ENCODE data around the gene CRCP.
"Not testable (repeated sequence)": the region's sequence is repeated elsewhere in the genome, so short reads cannot be mapped to it uniquely, and the experiment has no call there.

Gene CRCP

GRCh38 chr7:66099551-66100407 lies 14.9 kb upstream of the CRCP start:
- Mint-ChIP-seq H3K36me3 (no peaks in the 10 kb centered on the region), H3K27ac (peak overlapping the region; percentile 80), H3K9me3 (no peaks in the 10 kb centered on the region), H3K27me3 (no peaks in the 10 kb centered on the region), H3K4me3 (peak overlapping the region; percentile 85), H3K4me1 (peaks cover 11% of the 10 kb centered on the region)

- H3K4me1 Mint-ChIP-seq: peaks cover 15% of the 10 kb centered on the region
- H3K4me3 Mint-ChIP-seq: peak overlapping the region; percentile 85
- peak overlapping the region; percentile 80 for H3K27ac Mint-ChIP-seq
- no peaks in the 10 kb centered on the region for H3K9me3 Mint-ChIP-seq
- H3K36me3 Mint-ChIP-seq: no peaks in the 10 kb centered on the region
- no peaks in the 10 kb centered on the region for H3K27me3 Mint-ChIP-seq
These were observed 14.1 kb upstream of the CRCP start for GRCh38 chr7:66100408-66101050.

- not testable (repeated sequence) for H3K9me3 Mint-ChIP-seq, H3K27me3 Mint-ChIP-seq, H3K36me3 Mint-ChIP-seq, H3K4me3 Mint-ChIP-seq, H3K27ac Mint-ChIP-seq
- peaks cover 15% of the 10 kb centered on the region for H3K4me1 Mint-ChIP-seq
These were observed 12.5 kb upstream of the CRCP start for GRCh38 chr7:66102168-66102567.

GRCh38 chr7:66103994-66104393 lies 10.7 kb upstream of the CRCP start:
- H3K27ac Mint-ChIP-seq, H3K36me3 Mint-ChIP-seq, H3K27me3 Mint-ChIP-seq, H3K4me3 Mint-ChIP-seq, H3K9me3 Mint-ChIP-seq: not testable (repeated sequence)
- peaks cover 15% of the 10 kb centered on the region for H3K4me1 Mint-ChIP-seq

- Mint-ChIP-seq H3K36me3 (no peaks in the 10 kb centered on the region), H3K4me1 (peaks cover 5% of the 10 kb centered on the region), H3K27me3 (no peaks in the 10 kb centered on the region), H3K4me3 (no peak overlapping the region), H3K27ac (no peak overlapping the region), H3K9me3 (no peaks in the 10 kb centered on the region)
These were observed 9.3 kb upstream of the CRCP start for GRCh38 chr7:66105263-66105748.

DNA sequence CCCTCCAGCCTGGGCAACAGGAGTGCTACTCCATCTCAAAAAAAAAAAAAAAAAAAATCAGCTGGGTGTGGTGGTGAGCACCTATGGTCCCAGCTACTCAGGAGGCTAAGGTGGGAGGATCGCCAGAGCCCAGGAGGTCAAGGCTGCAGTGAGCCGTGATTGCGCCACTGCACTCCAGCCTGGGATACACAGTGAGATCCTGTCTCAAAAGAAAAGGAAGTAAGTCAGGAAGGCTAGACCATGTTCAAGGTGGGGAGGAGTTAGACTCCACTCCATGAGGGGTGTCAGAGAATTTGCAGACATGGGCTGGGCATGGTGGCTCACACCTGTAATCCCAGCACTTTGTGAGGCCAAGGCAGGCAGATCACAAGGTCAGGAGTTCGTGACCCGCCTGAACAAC lies 6.2 kb upstream of the CRCP start:
- H3K27me3 Mint-ChIP-seq, H3K4me1 Mint-ChIP-seq, H3K4me3 Mint-ChIP-seq, H3K9me3 Mint-ChIP-seq, H3K36me3 Mint-ChIP-seq, H3K27ac Mint-ChIP-seq: not testable (repeated sequence)

DNA sequence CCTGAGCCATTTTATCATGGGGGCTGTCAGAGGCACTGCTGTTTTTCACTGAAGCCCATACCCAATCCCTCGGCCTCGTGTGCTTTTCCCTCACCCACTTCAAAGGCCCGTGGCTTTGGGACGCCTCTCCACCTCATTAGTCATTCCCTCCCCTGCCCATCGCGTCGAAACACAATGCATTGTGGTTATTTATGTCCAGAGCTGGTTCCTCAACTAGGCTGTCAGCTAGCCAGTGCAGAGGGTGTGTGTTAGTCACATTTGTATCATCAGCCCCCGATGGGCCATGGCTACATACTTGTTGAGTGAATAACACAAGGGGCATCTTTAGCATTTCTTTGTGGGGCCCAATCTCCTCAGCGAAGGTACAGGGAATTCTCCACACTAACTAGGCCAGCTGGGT lies 3.8 kb upstream of the CRCP start:
- H3K36me3 Mint-ChIP-seq: peaks cover 3% of the 10 kb centered on the region
- no peaks in the 10 kb centered on the region for H3K27me3 Mint-ChIP-seq
- no peak overlapping the region for H3K27ac Mint-ChIP-seq
- no peaks in the 10 kb centered on the region for H3K9me3 Mint-ChIP-seq
- H3K4me1 Mint-ChIP-seq: peaks cover 4% of the 10 kb centered on the region
- no peak overlapping the region for H3K4me3 Mint-ChIP-seq

DNA sequence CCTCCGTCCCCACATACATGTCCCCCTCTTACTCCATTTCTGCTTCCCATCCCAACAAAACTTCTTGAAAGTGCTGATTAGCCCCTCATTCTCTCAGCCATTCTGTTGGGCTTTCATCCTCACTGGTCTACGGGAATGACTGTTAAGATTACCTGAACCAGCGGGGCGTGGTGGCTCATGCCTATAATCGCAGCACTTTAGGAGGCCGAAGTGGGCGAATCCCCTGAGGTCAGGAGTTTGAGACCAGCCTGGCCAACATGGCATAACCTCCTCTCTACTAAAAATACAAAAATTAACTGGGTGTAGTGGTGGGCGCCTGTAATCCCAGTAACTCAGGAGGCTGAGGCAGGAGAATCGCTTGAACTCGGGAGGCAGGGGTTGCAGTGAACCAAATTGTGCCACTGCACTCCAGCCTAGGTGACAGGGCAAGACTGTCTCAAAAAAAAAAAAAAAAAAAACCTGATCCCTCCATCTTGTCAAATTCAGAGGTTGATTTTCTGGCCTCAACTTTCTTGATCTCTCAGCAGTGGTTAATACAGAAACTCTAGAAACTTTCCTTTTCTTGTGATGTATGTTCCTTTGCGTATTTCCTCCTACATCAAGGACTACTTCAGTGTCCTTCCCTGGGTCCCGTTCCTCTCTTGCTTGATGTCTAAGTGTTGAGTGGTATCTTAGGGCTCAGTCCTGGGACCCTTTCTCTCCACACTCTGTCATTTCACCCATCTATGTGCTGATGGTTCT lies 2.2 kb downstream of the CRCP start:
- H3K27ac Mint-ChIP-seq: peak overlapping the region; percentile 80
- peak overlapping the region; percentile 92 for H3K4me3 Mint-ChIP-seq
- not testable (repeated sequence) for H3K36me3 Mint-ChIP-seq, H3K9me3 Mint-ChIP-seq, H3K27me3 Mint-ChIP-seq
- peaks cover 42% of the 10 kb centered on the region for H3K4me1 Mint-ChIP-seq

- H3K4me3 Mint-ChIP-seq: peak overlapping the region; percentile 47
- H3K36me3 Mint-ChIP-seq: peaks cover 9% of the 10 kb centered on the region
- no peaks in the 10 kb centered on the region for H3K9me3 Mint-ChIP-seq
- peak overlapping the region; percentile 23 for H3K27ac Mint-ChIP-seq
- H3K4me1 Mint-ChIP-seq: peaks cover 49% of the 10 kb centered on the region
- no peaks in the 10 kb centered on the region for H3K27me3 Mint-ChIP-seq
These were observed 4.0 kb downstream of the CRCP start for GRCh38 chr7:66118603-66119002.

GRCh38 chr7:66119245-66119850 lies 4.7 kb downstream of the CRCP start:
- H3K9me3 Mint-ChIP-seq: no peaks in the 10 kb centered on the region
- H3K27ac Mint-ChIP-seq: peak overlapping the region; percentile 33
- H3K36me3 Mint-ChIP-seq: peaks cover 9% of the 10 kb centered on the region
- H3K27me3 Mint-ChIP-seq: no peaks in the 10 kb centered on the region
- H3K4me1 Mint-ChIP-seq: peaks cover 52% of the 10 kb centered on the region
- no peak overlapping the region for H3K4me3 Mint-ChIP-seq

- Mint-ChIP-seq H3K4me1 (peaks cover 67% of the 10 kb centered on the region), H3K27me3 (no peaks in the 10 kb centered on the region), H3K4me3 (no peak overlapping the region), H3K36me3 (peaks cover 2% of the 10 kb centered on the region), H3K9me3 (no peaks in the 10 kb centered on the region), H3K27ac (no peak overlapping the region)
These were observed 8.5 kb downstream of the CRCP start for GRCh38 chr7:66123175-66123528.

DNA sequence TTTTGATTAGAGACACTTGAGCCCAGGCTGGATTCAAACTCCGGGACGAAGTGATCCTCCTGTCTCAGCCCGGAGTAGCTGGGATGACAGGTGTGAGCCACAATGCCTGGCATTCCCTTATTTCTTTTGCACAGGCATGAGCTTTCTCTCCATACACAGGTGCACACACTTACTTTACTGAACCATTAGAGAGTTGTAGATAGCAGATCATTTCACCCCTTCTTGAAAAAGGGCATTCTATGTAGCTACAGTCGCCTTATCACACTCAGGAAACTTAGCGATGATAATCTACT lies 9.9 kb downstream of the CRCP start:
- Mint-ChIP-seq H3K27ac (peak overlapping the region; percentile 4), H3K4me3 (peak overlapping the region; percentile 20), H3K4me1 (peaks cover 55% of the 10 kb centered on the region)
- not testable (repeated sequence) for H3K9me3 Mint-ChIP-seq, H3K27me3 Mint-ChIP-seq, H3K36me3 Mint-ChIP-seq

- H3K4me3 Mint-ChIP-seq: no peak overlapping the region
- peaks cover 55% of the 10 kb centered on the region for H3K4me1 Mint-ChIP-seq
- H3K9me3 Mint-ChIP-seq: no peaks in the 10 kb centered on the region
- H3K27me3 Mint-ChIP-seq: no peaks in the 10 kb centered on the region
- H3K27ac Mint-ChIP-seq: peak overlapping the region; percentile 49
- peaks cover 2% of the 10 kb centered on the region for H3K36me3 Mint-ChIP-seq
These were observed 10.5 kb downstream of the CRCP start for GRCh38 chr7:66125052-66125694.

DNA sequence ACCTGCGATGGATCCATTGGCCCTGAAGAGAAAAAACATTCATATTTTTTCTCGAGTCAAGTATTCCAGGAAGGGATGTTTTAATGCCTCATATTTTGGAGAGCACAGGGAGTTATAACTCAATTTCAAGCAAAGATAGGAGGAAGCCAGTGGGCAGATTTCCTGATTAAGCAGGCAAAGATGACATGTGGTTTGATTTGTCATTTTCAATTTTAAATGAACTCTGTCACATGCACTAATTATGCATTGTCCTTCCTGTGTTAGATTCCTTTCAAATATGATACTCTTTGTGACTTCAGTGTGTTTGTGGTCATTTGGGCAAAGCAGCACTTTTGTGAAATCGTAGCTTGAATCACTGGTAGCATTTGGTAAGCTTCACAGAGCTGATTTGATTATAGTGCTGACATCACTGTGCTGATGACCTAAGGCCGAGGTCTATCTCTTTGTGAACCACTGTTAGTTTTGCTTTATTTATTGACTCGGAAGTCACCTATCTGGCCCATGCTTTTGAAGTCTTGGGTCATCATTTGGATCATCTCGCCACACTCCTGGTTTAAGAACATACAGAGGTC lies 11.2 kb downstream of the CRCP start:
- H3K27ac Mint-ChIP-seq: peak overlapping the region; percentile 49
- peaks cover 52% of the 10 kb centered on the region for H3K4me1 Mint-ChIP-seq
- H3K4me3 Mint-ChIP-seq, H3K27me3 Mint-ChIP-seq, H3K9me3 Mint-ChIP-seq, H3K36me3 Mint-ChIP-seq: not testable (repeated sequence)

GRCh38 chr7:66127172-66127571 lies 12.5 kb downstream of the CRCP start:
- H3K4me1 Mint-ChIP-seq: peaks cover 51% of the 10 kb centered on the region
- not testable (repeated sequence) for H3K9me3 Mint-ChIP-seq, H3K36me3 Mint-ChIP-seq, H3K27me3 Mint-ChIP-seq, H3K4me3 Mint-ChIP-seq, H3K27ac Mint-ChIP-seq
